Neural cell (in vitro differentiated cells): ENCODE results near the gene LIM2. TPM values are rescaled to one million over a fixed set of nuclear protein-coding genes. Genes with fewer than 3 reads are reported as not detected.

Experiments used
- H2AFZ ChIP-seq: fragments of 200-600, 300-800 bp; sonication (generic), shearing (Covaris generic); 2 replicates; pipeline ENCODE4 v1.6.0; 2014; ENCODE audit warnings: low read depth, mild to moderate bottlenecking, antibody characterized with exemption, low read length, moderate library complexity
- H3F3A ChIP-seq: fragments of 200-600 bp; shearing (Covaris generic); 2 replicates; pipeline ENCODE4 v1.6.1; 2016; ENCODE audit warnings: mild to moderate bottlenecking, moderate library complexity, mixed read lengths, antibody characterized with exemption, low read length; ENCODE audit not compliant: insufficient read depth, poor library complexity, severe bottlenecking
- H3K27ac ChIP-seq: fragments of 200-600, 300-800 bp; sonication (generic), shearing (Covaris generic); 2 replicates; pipeline ENCODE4 v1.5.1; 2014; ENCODE audit warnings: mild to moderate bottlenecking, low read length, moderate library complexity
- H3K27me3 ChIP-seq: fragments of 300-800, 200-600 bp; sonication (generic), shearing (Covaris generic); 2 replicates; pipeline ENCODE4 v1.6.0; 2014; ENCODE audit warnings: mild to moderate bottlenecking, low read depth, low read length, moderate library complexity; ENCODE audit not compliant: insufficient read depth
- H3K36me3 ChIP-seq: fragments of 300-800, 200-600 bp; sonication (generic), shearing (Covaris generic); 2 replicates; pipeline ENCODE4 v1.5.1; 2014; ENCODE audit warnings: mild to moderate bottlenecking, antibody characterized with exemption, low read length, moderate library complexity; ENCODE audit not compliant: insufficient read depth
- H3K4me2 ChIP-seq: fragments of 300-800, 200-600 bp; sonication (generic), shearing (Covaris generic); 2 replicates; pipeline ENCODE4 v1.6.0; 2014; ENCODE audit warnings: mild to moderate bottlenecking, low read length
- H3K4me3 ChIP-seq: fragments of 300-800, 200-600 bp; sonication (generic), shearing (Covaris generic); 2 replicates; pipeline ENCODE4 v1.5.1; 2014; ENCODE audit warnings: mild to moderate bottlenecking, low read length, moderate library complexity
- H3K79me2 ChIP-seq: fragments of 200-600 bp; shearing (Covaris generic); replicated peaks from 2 replicates; pipeline ENCODE4 v1.6.0; 2014; ENCODE audit warnings: mild to moderate bottlenecking, low read length, moderate library complexity; ENCODE audit not compliant: insufficient read depth
- H3K9ac ChIP-seq: fragments of 300-800, 200-600 bp; sonication (generic), shearing (Covaris generic); 2 replicates; pipeline ENCODE4 v1.6.1; 2016; ENCODE audit warnings: mild to moderate bottlenecking, low read length, mixed read lengths
- H3K9me2 ChIP-seq: fragments of 200-600 bp; shearing (Covaris generic); 2 replicates; pipeline ENCODE4 v1.6.1; 2016; ENCODE audit warnings: mild to moderate bottlenecking, low read length, mixed read lengths; ENCODE audit not compliant: insufficient read depth
- H3K9me3 ChIP-seq: fragments of 200-600, 300-800 bp; sonication (generic), shearing (Covaris generic); 2 replicates; pipeline ENCODE4 v1.6.1; 2016; ENCODE audit warnings: mild to moderate bottlenecking, mixed run types, low read length, moderate library complexity, mixed read lengths
- H4K20me1 ChIP-seq: fragments of 200-600 bp; shearing (Covaris generic); 2 replicates; pipeline ENCODE4 v1.6.1; 2016; ENCODE audit warnings: mild to moderate bottlenecking, mixed run types; ENCODE audit not compliant: insufficient read depth
- EP300 ChIP-seq: fragments of 450-650 bp; conservative IDR thresholded peaks from 2 replicates; pipeline ENCODE4 v1.6.1; 2014; ENCODE audit warnings: antibody characterized with exemption, mild to moderate bottlenecking, moderate library complexity; ENCODE audit not compliant: poor library complexity, severe bottlenecking
- EZH2 ChIP-seq: fragments of 200-600, 300-800 bp; shearing (Covaris generic), sonication (generic); IDR thresholded peaks from 2 replicates; pipeline ENCODE4 v1.6.1; 2014; ENCODE audit warnings: antibody characterized with exemption, low read length, borderline replicate concordance, mild to moderate bottlenecking; ENCODE audit not compliant: insufficient read depth, poor library complexity, severe bottlenecking
- MXI1 ChIP-seq: fragments of 450-650 bp; conservative IDR thresholded peaks from 2 replicates; pipeline ENCODE4 v1.6.1; 2014; ENCODE audit warnings: antibody characterized with exemption, mild to moderate bottlenecking; ENCODE audit not compliant: poor library complexity, severe bottlenecking
- POLR2AphosphoS5 ChIP-seq: IDR thresholded peaks from 2 replicates; pipeline ENCODE4 v1.6.1; 2012
- RAD21 ChIP-seq: fragments of 450-650 bp; conservative IDR thresholded peaks from 2 replicates; pipeline ENCODE4 v1.6.1; 2014; ENCODE audit warnings: antibody characterized with exemption, mild to moderate bottlenecking, moderate library complexity
- SMC3 ChIP-seq: fragments of 450-650 bp; conservative IDR thresholded peaks from 2 replicates; pipeline ENCODE4 v1.6.1; 2014; ENCODE audit warnings: antibody characterized with exemption, mild to moderate bottlenecking, moderate library complexity; ENCODE audit not compliant: poor library complexity
- TAF1 ChIP-seq: IDR thresholded peaks from 2 replicates; pipeline ENCODE4 v1.6.1; 2012; ENCODE audit warnings: low read depth
- polyA plus RNA-seq: library from polyadenylated mRNA; depleted of rRNA; stranded (reverse); fragments of >200 nt; gene quantifications from 2 replicates; pipeline ENCODE4 v1.2.3, GENCODE V29; 2014
- TF ChIP-seq, protein P1 (sequence below): fragments of 450-650 bp; IDR thresholded peaks from 2 replicates; pipeline ENCODE4 v1.5.1; 2014; ENCODE audit warnings: antibody characterized with exemption, mild to moderate bottlenecking, moderate library complexity; ENCODE audit not compliant: poor library complexity, severe bottlenecking
- TF ChIP-seq, protein P2 (sequence below): IDR thresholded peaks from 2 replicates; pipeline ENCODE4 v1.6.1; 2012; ENCODE audit warnings: borderline replicate concordance

The LIM2 gene
- polyA plus RNA-seq, 1 donor from 2014 or later: not detected

DNA sequence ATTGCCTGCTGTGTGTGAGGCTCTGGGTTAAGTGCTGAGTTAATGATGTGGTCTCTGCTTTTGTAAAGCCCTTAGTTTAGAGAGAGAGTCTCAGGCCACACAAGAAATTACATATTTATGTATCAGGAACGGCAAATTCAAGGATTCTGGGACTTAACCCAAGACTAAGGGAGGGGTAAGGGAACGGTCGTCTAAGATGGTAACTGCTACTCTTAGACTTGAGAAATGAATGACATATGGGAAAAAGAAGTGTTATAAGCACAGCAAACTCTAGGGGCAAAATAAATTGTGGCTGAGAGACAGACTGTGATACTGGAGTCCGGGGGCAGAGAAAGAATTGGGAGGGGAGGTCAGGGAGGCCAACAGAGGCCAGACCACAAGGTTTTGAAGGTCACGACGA lies 56.1 kb downstream of the LIM2 start:
- Histone ChIP-seq H3K36me3 (peaks cover 3% of the 10 kb centered on the region), H2AFZ (no peak overlapping the region), H3K4me3 (no peak overlapping the region), H3K27ac (no peak overlapping the region), H3F3A (no peaks in the 10 kb centered on the region), H3K9me2 (no peaks in the 10 kb centered on the region), H4K20me1 (no peaks in the 10 kb centered on the region), H3K79me2 (no peaks in the 10 kb centered on the region), H3K4me2 (no peak overlapping the region), H3K9ac (no peak overlapping the region), H3K27me3 (no peaks in the 10 kb centered on the region), H3K9me3 (no peaks in the 10 kb centered on the region)
- TF ChIP-seq, protein P1, sequence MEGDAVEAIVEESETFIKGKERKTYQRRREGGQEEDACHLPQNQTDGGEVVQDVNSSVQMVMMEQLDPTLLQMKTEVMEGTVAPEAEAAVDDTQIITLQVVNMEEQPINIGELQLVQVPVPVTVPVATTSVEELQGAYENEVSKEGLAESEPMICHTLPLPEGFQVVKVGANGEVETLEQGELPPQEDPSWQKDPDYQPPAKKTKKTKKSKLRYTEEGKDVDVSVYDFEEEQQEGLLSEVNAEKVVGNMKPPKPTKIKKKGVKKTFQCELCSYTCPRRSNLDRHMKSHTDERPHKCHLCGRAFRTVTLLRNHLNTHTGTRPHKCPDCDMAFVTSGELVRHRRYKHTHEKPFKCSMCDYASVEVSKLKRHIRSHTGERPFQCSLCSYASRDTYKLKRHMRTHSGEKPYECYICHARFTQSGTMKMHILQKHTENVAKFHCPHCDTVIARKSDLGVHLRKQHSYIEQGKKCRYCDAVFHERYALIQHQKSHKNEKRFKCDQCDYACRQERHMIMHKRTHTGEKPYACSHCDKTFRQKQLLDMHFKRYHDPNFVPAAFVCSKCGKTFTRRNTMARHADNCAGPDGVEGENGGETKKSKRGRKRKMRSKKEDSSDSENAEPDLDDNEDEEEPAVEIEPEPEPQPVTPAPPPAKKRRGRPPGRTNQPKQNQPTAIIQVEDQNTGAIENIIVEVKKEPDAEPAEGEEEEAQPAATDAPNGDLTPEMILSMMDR: no peak
- TF ChIP-seq, protein P2, sequence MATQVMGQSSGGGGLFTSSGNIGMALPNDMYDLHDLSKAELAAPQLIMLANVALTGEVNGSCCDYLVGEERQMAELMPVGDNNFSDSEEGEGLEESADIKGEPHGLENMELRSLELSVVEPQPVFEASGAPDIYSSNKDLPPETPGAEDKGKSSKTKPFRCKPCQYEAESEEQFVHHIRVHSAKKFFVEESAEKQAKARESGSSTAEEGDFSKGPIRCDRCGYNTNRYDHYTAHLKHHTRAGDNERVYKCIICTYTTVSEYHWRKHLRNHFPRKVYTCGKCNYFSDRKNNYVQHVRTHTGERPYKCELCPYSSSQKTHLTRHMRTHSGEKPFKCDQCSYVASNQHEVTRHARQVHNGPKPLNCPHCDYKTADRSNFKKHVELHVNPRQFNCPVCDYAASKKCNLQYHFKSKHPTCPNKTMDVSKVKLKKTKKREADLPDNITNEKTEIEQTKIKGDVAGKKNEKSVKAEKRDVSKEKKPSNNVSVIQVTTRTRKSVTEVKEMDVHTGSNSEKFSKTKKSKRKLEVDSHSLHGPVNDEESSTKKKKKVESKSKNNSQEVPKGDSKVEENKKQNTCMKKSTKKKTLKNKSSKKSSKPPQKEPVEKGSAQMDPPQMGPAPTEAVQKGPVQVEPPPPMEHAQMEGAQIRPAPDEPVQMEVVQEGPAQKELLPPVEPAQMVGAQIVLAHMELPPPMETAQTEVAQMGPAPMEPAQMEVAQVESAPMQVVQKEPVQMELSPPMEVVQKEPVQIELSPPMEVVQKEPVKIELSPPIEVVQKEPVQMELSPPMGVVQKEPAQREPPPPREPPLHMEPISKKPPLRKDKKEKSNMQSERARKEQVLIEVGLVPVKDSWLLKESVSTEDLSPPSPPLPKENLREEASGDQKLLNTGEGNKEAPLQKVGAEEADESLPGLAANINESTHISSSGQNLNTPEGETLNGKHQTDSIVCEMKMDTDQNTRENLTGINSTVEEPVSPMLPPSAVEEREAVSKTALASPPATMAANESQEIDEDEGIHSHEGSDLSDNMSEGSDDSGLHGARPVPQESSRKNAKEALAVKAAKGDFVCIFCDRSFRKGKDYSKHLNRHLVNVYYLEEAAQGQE: no peak
- TF ChIP-seq RAD21: no peak
- TF ChIP-seq EP300: no peak
- no peak for TF ChIP-seq EZH2
- no peak for TF ChIP-seq POLR2AphosphoS5
- no peak for TF ChIP-seq SMC3
- no peak for TF ChIP-seq MXI1
- no peak for TF ChIP-seq TAF1

DNA sequence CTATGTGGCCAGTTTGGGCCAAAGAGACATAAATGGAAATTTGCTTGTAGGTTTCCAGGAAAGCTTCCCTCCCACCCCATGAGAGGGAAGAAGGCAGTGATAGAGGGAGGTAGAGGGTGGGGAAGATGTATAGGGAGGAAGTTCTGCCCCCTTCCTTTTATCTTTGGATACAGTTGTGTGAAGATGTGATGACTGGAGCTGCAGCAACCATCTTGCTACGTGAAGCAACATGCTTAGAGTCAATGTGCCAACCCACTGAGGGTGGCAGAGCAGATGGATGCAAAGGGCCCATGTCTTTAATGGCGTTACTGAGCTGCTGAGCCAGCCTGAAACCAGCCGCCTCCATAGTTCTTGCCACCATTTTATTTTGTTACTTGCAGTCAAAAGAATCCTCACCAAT lies 56.6 kb downstream of the LIM2 start:
- TF ChIP-seq EZH2 (no peak), EP300 (no peak), MXI1 (no peak), POLR2AphosphoS5 (no peak), RAD21 (no peak), SMC3 (no peak), TAF1 (no peak)
- TF ChIP-seq, protein P1: no peak
- TF ChIP-seq, protein P2: no peak
- H3F3A ChIP-seq: no peaks in the 10 kb centered on the region
- H3K36me3 ChIP-seq: peaks cover 3% of the 10 kb centered on the region
- H3K27me3 ChIP-seq: no peaks in the 10 kb centered on the region
- no peak overlapping the region for H3K4me3 ChIP-seq
- no peaks in the 10 kb centered on the region for H3K9me3 ChIP-seq
- H3K9me2 ChIP-seq: no peaks in the 10 kb centered on the region
- H3K79me2 ChIP-seq: no peaks in the 10 kb centered on the region
- no peaks in the 10 kb centered on the region for H4K20me1 ChIP-seq
- no peak overlapping the region for H2AFZ ChIP-seq
- no peak overlapping the region for H3K27ac ChIP-seq
- H3K9ac ChIP-seq: no peak overlapping the region
- H3K4me2 ChIP-seq: no peak overlapping the region
